Pons (tissue), 1 donor: ENCODE measurements around the gene MAZ.
"Not testable (repeated sequence)": the region's sequence is repeated elsewhere in the genome, so short reads cannot be mapped to it uniquely, and the experiment has no call there.

Experiments used
- DNase-seq: peaks from one replicate; pipeline ENCODE4 v3.0.0-alpha.2; 2016; ENCODE audit warnings: low spot score

Gene MAZ

DNA sequence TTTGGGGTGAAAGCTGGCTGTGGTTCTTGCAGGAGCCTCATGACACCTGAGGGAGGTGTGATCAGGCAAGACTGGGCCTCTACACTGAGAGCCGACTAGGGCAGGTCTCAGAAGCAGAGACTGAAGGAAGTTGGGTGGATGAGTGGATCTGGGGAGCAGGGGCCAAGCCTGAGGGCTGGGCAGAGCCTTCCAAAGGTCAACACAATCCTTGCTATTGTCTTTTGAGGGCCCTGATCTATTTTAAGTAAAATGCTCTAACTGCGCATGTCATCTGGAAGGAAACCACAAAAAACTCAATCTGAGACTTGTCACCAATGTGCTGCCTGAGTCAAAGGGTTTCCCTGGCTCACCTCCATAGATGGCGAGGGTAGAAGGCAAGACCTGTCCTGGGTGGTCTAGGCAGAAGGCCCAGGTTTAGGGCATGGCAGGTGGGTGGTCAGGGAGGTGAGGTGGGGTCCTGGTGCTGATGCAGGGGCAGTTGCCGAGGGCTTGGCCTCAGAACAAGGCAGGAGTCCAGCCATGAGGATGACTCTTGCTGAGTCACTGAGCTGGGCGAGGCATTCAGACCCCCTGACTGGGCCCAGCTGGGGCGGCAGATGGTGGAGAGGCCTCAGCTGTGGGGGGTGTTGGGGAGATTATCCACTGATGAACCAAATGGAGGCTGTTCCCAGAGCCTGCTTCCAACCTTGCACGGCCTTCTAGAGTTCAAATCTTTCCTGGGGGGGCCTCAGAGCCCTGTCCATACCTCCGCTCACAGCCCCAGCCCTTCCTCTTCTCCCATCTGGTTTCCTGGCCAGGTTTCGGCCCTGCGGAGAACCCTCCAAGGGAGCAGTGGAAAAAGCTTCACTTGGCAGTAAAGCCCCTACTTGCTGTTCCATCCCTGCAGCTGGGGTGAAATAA lies 19.1 kb downstream of the MAZ start:
- DNase-seq = peak; percentile 66

DNA sequence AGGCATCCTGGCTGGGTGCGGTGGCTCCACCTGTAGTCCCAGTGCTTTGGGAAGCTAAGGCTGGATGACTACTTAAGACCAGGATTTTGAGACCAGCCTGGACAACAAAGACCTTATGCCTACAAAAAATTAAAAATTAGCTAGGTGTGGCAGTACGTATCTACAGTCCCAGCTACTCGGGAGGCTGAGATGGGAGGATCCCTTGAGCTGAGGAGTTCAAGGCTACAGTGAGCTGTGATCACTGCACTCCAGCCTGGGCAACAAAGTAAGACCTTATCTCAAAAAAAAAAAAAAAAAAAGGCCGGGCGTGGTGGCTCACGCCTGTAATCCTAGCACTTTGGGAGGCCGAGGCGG lies 20.0 kb downstream of the MAZ start:
- DNase-seq = no peak

DNA sequence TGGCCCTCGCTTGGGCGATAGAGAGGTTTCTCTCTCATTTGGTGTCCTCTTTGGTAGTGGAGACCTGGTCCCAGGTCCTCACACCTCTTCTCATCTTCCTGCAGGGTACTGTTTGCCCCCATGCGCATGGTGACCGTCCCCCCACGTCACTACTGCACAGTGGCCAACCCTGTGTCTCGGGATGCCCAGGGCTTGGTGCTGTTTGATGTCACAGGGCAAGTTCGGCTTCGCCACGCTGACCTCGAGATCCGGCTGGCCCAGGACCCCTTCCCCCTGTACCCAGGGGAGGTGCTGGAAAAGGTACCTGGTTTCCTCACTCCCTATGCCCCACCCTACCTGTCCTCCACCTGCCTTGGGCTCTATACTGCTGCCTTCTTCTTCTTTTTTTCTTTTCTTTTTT lies 24.4 kb downstream of the MAZ start:
- no peak for DNase-seq

DNA sequence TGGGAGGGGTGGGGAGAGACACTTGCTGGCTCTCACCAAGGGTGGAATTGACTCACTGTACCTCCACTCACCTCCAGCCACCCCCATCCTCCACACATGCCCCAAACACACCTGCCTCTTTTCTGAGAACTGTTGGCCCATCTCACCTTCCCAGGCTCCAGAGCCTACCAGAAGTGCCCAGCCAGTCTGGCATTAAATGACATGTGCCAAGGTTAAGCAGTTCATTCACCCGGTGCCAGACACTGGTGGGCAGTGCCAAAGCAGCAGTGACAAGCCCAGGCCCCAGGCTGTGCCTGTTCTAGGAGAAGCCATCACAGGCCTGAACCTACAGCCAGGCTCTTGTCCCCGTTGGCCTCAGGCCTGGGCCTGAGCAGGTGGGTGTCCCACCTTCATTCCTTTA lies 25.2 kb downstream of the MAZ start:
- no peak for DNase-seq

DNA sequence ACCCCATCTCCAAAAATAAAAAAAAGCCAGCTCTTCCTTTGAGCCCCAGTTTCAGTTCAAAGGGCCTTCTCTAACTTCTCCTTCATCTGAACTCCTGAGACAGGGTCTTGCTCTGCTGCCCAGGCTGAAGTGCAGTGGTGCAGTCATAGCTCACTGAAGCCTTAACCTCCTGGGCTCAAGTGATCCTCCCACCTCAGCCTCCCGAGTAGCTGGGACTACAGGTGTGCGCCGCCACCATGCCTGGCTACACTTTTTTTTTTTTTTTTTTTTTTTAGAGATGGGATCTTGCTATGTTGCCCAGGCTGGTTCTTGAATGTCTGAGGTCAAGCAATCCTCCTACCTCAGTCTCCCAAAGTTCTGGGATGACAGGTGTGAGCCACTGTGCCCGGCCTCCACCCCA lies 26.9 kb downstream of the MAZ start:
- DNase-seq = not testable (repeated sequence)

- DNase-seq = no peak
Measured at GRCh38 chr16:29834079-29834478, 27.8 kb downstream of the MAZ start.

DNA sequence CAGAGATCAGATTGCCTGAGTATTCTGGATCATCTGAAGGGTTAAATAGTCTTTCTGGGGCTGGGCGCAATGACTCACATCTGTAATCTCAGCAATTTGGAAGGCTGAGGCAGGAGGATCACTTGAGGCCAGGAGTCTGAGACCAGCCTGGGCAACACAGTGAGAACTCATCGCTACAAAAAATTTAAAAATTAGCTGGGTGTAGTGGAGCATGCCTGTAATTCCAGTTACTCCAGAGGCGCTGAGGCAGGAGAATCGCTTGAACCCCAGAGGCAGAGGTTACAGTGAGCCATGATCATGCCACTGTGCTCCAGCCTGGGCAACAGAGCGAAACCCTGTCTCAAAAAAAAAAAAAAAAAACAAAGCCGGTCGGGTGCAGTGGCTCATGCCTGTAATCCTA lies 29.6 kb downstream of the MAZ start:
- no peak for DNase-seq

GRCh38 chr16:29836623-29837022 lies 30.3 kb downstream of the MAZ start:
- DNase-seq = no peak

GRCh38 chr16:29837841-29838240 lies 31.5 kb downstream of the MAZ start:
- DNase-seq = no peak

GRCh38 chr16:29839822-29840221 lies 33.5 kb downstream of the MAZ start:
- no peak for DNase-seq

GRCh38 chr16:29840240-29840639 lies 33.9 kb downstream of the MAZ start:
- no peak for DNase-seq

- DNase-seq = no peak
Measured at GRCh38 chr16:29841631-29842030, 35.3 kb downstream of the MAZ start.

DNA sequence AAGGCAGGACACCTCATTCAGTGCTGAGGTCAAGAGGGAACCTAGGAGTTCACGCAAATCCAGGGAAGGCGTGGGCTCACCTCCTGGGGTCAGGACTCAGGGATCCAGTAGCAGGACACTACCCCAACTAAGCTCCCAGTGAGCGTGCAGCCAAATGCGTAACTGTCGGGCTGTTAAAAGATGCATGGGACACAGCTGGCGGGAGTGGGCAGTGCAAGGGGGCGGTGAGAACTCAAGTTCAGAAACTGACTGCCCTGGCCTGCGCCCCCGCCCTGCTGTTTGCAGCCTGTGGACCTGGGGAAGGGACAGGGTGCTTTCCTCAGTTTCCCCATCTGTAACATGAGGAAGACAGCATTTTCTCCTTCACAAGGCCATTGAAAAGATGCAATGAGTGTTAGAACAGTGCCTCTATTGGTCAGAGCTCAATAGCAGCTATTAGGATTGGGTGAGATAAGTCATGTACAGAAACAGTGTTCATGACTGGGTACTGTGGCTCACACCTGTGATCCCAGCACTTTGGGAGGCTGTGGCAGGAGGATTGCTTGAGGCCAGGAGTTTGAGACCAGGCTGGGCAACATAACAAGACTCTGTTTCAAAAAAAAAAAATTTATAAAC lies 36.5 kb downstream of the MAZ start:
- no peak for DNase-seq

GRCh38 chr16:29843931-29844330 lies 37.6 kb downstream of the MAZ start:
- DNase-seq = no peak

DNA sequence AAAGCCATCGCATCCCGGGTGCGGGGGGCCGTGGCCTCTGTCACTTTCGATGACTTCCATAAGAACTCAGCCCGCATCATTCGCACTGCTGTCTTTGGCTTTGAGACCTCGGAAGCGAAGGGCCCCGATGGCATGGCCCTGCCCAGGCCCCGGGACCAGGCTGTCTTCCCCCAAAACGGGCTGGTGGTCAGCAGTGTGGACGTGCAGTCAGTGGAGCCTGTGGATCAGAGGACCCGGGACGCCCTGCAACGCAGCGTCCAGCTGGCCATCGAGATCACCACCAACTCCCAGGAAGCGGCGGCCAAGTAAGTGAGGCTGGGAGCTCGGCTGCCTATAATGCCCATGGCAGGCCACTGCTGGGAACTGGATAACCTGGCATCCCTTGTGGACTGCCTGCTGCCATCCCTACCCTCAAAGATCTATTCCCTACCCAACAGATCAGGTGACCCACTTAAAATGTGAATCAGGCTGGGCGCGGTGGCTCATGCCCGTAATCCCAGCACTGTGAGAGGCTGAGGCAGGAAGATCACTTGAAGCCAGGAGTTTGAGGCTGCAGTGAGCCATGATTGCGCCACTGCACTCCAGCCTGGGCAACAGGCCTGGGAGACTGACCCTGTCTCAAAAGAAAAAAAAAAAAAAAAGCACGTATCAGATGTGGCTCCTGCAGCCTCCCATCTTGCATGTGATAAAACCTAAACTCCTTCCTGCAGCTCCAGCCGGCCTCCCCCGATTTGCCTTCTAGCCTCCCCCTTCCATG lies 38.4 kb downstream of the MAZ start:
- DNase-seq = no peak

GRCh38 chr16:29845656-29846055 lies 39.3 kb downstream of the MAZ start:
- no peak for DNase-seq

- DNase-seq = peak; percentile 55
Measured at GRCh38 chr16:29848420-29849297, 42.3 kb downstream of the MAZ start.

- DNase-seq = no peak
Measured at GRCh38 chr16:29849505-29849904, 43.2 kb downstream of the MAZ start.

- no peak for DNase-seq
Measured at GRCh38 chr16:29850998-29851397, 44.7 kb downstream of the MAZ start.

DNA sequence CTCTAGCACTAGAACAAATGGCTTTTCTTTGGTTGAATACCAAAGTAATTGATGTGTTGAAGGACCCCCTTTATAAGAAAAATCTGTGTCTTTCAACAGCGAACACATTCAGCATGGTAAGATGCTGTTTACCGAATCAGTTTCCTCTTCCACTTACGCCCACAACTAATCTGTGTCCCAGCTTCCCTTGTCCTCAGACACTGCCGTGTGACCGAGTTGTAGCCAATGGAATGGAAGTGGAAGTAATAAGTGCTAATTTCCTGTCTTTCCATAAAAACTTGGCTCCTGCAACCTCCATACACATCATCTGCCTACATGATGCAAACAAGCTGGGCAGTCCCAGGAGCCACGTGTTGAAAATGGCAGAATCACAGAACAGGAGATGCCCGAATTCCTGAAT lies 46.3 kb downstream of the MAZ start:
- peak; percentile 40 for DNase-seq

DNA sequence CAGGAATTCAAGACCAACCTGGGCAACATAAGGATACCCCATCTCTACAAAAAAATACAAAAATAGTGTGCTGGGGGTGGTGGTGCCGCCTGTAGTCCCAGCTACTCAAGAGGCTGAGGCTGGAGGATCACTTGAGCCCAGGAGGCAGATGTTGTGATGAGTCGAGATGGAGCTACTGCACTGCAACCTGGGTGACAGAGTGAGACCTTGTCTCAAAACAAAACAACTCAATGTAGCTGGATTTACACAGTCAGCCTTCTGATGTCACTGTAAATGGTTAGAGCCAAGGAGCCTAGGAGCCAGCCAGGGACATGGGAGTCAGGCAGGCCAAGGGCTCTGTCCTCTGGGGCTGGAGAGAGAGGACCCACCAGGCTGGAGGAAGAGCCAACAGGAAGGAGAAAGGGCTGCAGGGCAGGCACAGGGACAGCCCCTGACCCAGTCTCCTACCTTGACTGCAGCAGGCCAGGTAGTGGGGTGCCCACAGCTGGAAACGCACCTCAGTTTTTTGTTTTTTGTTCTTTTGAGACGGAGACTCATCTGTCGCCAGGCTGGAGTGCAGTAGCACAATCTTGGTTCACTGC lies 48.3 kb downstream of the MAZ start:
- no peak for DNase-seq
